SK-N-SH treated with all-trans-retinoic acid at 6 μM for 48 hours (cell line): ENCODE data around the gene DHRS12.

ENCODE experiments used
- CSDC2 ChIP-seq: fragments of 250-450 bp; sonication (Bioruptor Pico); IDR thresholded peaks from 2 replicates; pipeline ENCODE4 v1.5.0; 2020; ENCODE audit warnings: mild to moderate bottlenecking, moderate library complexity
- CSRNP3 ChIP-seq: fragments of 250-450 bp; sonication (Bioruptor Pico); IDR thresholded peaks from 2 replicates; pipeline ENCODE4 v1.5.1; 2021; ENCODE audit warnings: mild to moderate bottlenecking, moderate library complexity
- ESRRG ChIP-seq: fragments of 250-450 bp; sonication (Bioruptor Pico); IDR thresholded peaks from 2 replicates; pipeline ENCODE4 v1.6.1; 2021; ENCODE audit warnings: mild to moderate bottlenecking
- PATZ1 ChIP-seq: fragments of 250-450 bp; sonication (Bioruptor Pico); IDR thresholded peaks from 2 replicates; pipeline ENCODE4 v1.8.0; 2020; ENCODE audit warnings: mild to moderate bottlenecking, moderate library complexity, borderline replicate concordance
- POU6F1 ChIP-seq: fragments of 250-450 bp; sonication (Bioruptor Pico); IDR thresholded peaks from 2 replicates; pipeline ENCODE4 v1.8.0; 2021; ENCODE audit warnings: low read depth, mild to moderate bottlenecking, moderate library complexity, borderline replicate concordance
- PPARA ChIP-seq: fragments of 250-450 bp; sonication (Bioruptor Pico); IDR thresholded peaks from 2 replicates; pipeline ENCODE4 v1.5.0; 2020; ENCODE audit warnings: mild to moderate bottlenecking, borderline replicate concordance
- RARB ChIP-seq: fragments of 250-450 bp; sonication (Bioruptor Pico); IDR thresholded peaks from 2 replicates; pipeline ENCODE4 v1.8.0; 2021; ENCODE audit warnings: mild to moderate bottlenecking, moderate library complexity
- TOX ChIP-seq: fragments of 250-450 bp; sonication (Bioruptor Pico); IDR thresholded peaks from 2 replicates; pipeline ENCODE4 v1.8.0; 2021; ENCODE audit warnings: mild to moderate bottlenecking, moderate library complexity, borderline replicate concordance
- TSHZ2 ChIP-seq: fragments of 250-450 bp; sonication (Bioruptor Pico); IDR thresholded peaks from 2 replicates; pipeline ENCODE4 v1.5.0; 2020; ENCODE audit warnings: mild to moderate bottlenecking, moderate library complexity
- ZC3H10 ChIP-seq: fragments of 250-450 bp; sonication (Bioruptor Pico); IDR thresholded peaks from 2 replicates; pipeline ENCODE4 v1.5.1; 2021; ENCODE audit warnings: mild to moderate bottlenecking, moderate library complexity
- ZFP30 ChIP-seq: fragments of 450-650 bp; formaldehyde crosslinking; IDR thresholded peaks from 2 replicates; pipeline ENCODE4 v1.5.0; 2022; ENCODE audit warnings: mild to moderate bottlenecking, moderate library complexity
- ZNF565 ChIP-seq: fragments of 450-650 bp; formaldehyde crosslinking; conservative IDR thresholded peaks from 2 replicates; pipeline ENCODE4 v1.5.0; 2020; ENCODE audit warnings: low read depth, mild to moderate bottlenecking, moderate library complexity

GRCh38 chr13:51740698-51741097 is 63.3 kb downstream of the DHRS12 start:
- TF ChIP-seq PATZ1 (CRISPR knock-in tag) (no peak), CSDC2 (CRISPR knock-in tag) (no peak), ESRRG (CRISPR knock-in tag) (no peak), TSHZ2 (CRISPR knock-in tag) (no peak), ZC3H10 (CRISPR knock-in tag) (no peak), CSRNP3 (CRISPR knock-in tag) (no peak), TOX (CRISPR knock-in tag) (no peak), RARB (no peak), POU6F1 (CRISPR knock-in tag) (no peak), ZFP30 (CRISPR knock-in tag) (no peak), PPARA (CRISPR knock-in tag) (no peak), ZNF565 (CRISPR knock-in tag) (no peak)
